A549 treated with AZD2906 at 1 μM for 4 hours (cell line): ENCODE measurements around the gene COQ10B. TPM values are rescaled to one million over a fixed set of nuclear protein-coding genes. Genes with fewer than 3 reads are reported as not detected.

Experiments used
- total RNA-seq: library from RNA; stranded (reverse); fragments of 200-300 nt; extraction: Qiagen RNA extraction; gene quantifications from 5 replicates; pipeline ENCODE4 v1.2.3, GENCODE V29; 2022

COQ10B gene
- total RNA-seq: 15.8 to 20.4 TPM (median 16.4 TPM) in 5 replicates

DNA sequence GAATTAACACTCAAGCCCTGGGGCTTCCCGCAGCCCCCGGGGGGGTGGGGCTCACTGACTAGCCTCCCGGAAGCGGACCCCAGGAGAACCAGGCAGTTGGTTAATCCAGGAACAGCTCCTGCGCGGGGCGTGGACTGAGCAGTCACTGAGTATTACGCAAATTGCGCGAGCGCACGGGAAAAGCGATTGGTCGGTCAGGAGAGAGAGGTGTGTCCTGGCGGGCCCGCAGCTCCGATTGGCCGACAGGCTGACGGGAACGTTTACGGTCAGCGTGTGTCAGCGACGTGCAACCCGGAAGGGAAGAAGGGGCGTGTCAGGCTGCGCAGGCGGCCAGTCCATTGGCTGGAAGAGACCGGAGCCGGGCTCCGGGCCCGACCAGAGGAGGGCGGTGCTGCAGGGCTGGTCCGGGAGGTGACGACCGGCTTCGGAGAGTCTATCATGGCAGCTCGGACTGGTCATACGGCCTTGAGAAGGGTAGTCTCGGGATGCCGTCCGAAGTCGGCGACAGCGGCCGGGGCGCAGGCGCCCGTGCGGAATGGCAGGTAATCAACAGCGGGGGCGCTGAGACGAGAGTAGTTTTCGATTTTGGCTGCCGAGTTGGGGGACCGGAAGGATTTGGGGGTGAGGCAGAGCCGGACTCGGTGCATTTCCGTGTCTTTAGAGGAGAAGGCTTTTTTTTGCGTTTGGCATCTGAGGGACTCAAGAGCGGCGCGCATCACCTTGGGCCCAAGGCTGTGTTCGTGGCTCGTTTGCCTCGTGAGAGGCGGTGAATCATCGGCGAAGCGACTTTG lies at the start of gene COQ10B:
COQ10B (plus strand) TSS at position 430 of the 791 bp plus-strand sequence; CDS start at position 439, 9 bp downstream.

DNA sequence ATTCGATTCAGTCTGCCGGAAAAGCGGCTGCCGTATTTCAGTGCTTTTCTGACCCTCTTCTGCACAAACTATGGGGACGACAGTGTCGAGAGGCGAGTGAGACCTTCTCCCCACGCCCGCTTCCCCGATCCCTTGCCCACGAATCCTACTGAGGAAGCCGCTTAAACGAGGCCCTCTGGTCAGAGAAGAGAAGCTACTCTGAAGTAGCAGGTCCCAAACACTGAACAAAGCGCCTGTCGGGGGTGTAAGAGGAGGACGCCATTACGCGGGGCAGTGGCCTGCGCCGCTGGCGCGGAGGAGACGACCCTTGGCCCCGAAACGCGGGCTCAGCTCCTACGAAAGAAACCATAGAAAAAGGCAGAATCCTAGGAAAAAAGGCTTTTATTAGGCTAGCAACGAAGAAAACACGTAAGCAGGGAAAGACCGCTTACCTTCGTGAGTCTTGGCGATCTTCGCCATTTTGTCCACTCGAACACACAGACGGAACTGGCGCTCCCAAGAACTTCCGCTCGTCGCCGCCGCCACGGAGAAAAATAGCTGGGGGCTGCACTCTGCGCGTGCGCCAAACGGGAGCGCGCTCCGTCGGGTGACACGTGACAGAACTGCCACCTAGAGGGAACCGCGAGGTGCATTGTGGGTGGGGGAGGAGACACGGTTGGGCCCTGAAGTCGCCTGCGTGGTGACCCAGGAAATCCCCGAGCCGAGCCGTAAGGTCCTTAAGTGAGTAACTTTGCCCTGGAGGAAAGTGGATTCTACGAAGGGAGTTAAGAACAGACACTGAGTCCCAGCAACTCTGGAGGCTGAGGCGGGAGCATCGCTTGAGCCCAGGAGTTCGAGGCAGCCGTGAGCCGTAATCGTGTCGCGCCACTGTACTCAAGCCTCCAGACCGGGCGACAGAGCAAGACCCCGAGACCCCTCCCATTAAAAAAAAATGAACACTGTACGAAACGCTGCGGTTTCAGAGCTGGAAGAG lies 18.5 kb upstream of the COQ10B start, which contains the start of gene SF3B1:
SF3B1 (minus strand) TSS at position 488 of the 973 bp plus-strand sequence; CDS start at position 459, 29 bp downstream.

GRCh38 chr2:197499594-197500502 lies 46.5 kb downstream of the COQ10B start, which contains the start of the genes HSPD1 and HSPE1:
TSS of gene HSPD1 (minus strand) at chr2:197499840. CDS start at chr2:197498848, 992 bp downstream.
TSS of gene HSPE1 (plus strand) at chr2:197500379. CDS start at chr2:197500437, 58 bp downstream.

DNA sequence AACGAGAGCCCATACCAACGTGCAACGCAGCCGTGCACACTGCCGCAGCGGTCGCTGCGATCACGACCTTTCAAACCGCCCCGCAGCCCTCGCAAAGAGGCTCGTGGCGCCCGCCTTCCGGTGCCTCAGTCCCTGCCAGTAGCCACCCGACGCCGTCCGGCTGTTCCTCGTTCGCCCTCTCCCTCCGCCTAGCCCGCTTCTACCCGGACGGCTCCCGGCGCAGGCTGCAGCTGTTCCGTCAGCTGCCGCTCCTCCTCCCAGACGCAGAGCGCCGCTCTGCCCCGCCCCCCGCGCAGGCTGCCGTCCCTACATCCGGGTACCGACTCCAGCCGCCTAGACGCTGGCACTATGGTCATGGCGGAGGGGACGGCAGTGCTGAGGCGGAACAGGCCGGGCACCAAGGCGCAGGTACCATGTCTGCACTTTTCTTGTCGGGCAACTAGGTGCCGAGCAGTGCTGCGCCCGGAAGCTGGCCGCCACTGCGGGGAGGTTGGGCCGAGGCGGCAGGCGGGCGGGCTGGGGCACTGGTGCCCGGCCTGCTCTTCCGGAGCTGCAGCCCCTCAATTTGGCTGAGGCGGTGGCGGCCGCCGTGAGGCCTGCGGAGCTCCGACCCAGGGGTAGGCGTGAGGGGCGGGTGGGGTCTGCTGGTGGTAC lies 62.5 kb downstream of the COQ10B start, which contains the start of gene MOB4:
MOB4 (plus strand) TSS at position 328 of the 654 bp plus-strand sequence; CDS start at position 349, 21 bp downstream.

Other genes starting within 250 kb of the COQ10B start
- gene ANKRD44, start 142.8 kb upstream of the COQ10B start, total RNA-seq: 1.4 to 3.2 TPM (median 2.2 TPM) in 5 replicates
- gene SF3B1, start 18.5 kb upstream of the COQ10B start, total RNA-seq: 112 to 134 TPM (median 121 TPM) in 5 replicates
- gene HSPD1, start 46.3 kb downstream of the COQ10B start, total RNA-seq: 504 to 654 TPM (median 563 TPM) in 5 replicates
- 413 to 816 TPM (median 463 TPM) in 5 replicates for gene HSPE1, start 46.8 kb downstream of the COQ10B start, total RNA-seq
- gene MOB4, start 62.5 kb downstream of the COQ10B start, total RNA-seq: 21.0 to 36.1 TPM (median 30.1 TPM) in 5 replicates
- gene RFTN2, start 222.0 kb downstream of the COQ10B start, total RNA-seq: 0.06 to 0.13 TPM in 2 of 5 replicates, not detected in the others